WTC11 (cell line): ENCODE measurements around the gene PAX4. TPM values are rescaled to one million over a fixed set of nuclear protein-coding genes. Genes with fewer than 3 reads are reported as not detected.

Source experiments
- ATAC-seq: fragments of 200-7000 bp; cut with Tn5 transposase; 2 replicates; pipeline ENCODE4 v1.10.0; 2021; ENCODE audit warnings: mild to moderate bottlenecking, moderate library complexity
- CTCF ChIA-PET: fragments of 300-600 bp; sonication (Branson Sonifier 250); formaldehyde crosslinking; loops from one replicate; lab custom pipeline; 2021; ENCODE audit warnings: antibody characterized with exemption; lab: Charles Lee
- POLR2A ChIA-PET: fragments of 350-600 bp; sonication (Branson Sonifier 250); formaldehyde crosslinking; loops from one replicate; lab custom pipeline; 2021; ENCODE audit warnings: antibody characterized with exemption; lab: Charles Lee
- DNase-seq: peaks from one replicate; pipeline ENCODE4 v3.0.0; 2021; ENCODE audit warnings: low spot score
- H3K27ac Mint-ChIP-seq: 2 replicates; pipeline ENCODE4 v1.8.0; 2021; ENCODE audit warnings: mixed read lengths
- H3K27me3 Mint-ChIP-seq: 2 replicates; pipeline ENCODE4 v1.8.0; 2021; ENCODE audit warnings: low read depth, mild to moderate bottlenecking, moderate library complexity, mixed read lengths
- H3K36me3 Mint-ChIP-seq: 2 replicates; pipeline ENCODE4 v1.8.0; 2021; ENCODE audit warnings: mixed read lengths
- H3K4me1 Mint-ChIP-seq: 2 replicates; pipeline ENCODE4 v1.8.0; 2022; ENCODE audit warnings: mixed read lengths
- H3K4me3 Mint-ChIP-seq: 2 replicates; pipeline ENCODE4 v1.8.0; 2021; ENCODE audit warnings: mild to moderate bottlenecking, moderate library complexity, mixed read lengths
- H3K9me3 Mint-ChIP-seq: 2 replicates; pipeline ENCODE4 v1.8.0; 2021; ENCODE audit warnings: mixed read lengths
- ARID4B ChIP-seq: sonication (generic); formaldehyde crosslinking; IDR thresholded peaks from 2 replicates; pipeline ENCODE4 v1.8.0; 2023; ENCODE audit warnings: missing genetic modification reagents, mild to moderate bottlenecking, borderline replicate concordance
- ATF2 ChIP-seq: sonication (generic); formaldehyde crosslinking; IDR thresholded peaks from 2 replicates; pipeline ENCODE4 v1.8.1; 2022; ENCODE audit warnings: low read depth, missing genetic modification reagents, borderline replicate concordance
- E2F1 ChIP-seq: sonication (generic); formaldehyde crosslinking; IDR thresholded peaks from 2 replicates; pipeline ENCODE4 v1.8.0; 2022; ENCODE audit warnings: mild to moderate bottlenecking, missing genetic modification reagents
- FOXP1 ChIP-seq: sonication (generic); formaldehyde crosslinking; IDR thresholded peaks from 2 replicates; pipeline ENCODE4 v1.8.0; 2022; ENCODE audit warnings: missing genetic modification reagents, mild to moderate bottlenecking, moderate library complexity, borderline replicate concordance
- HMGA2 ChIP-seq: fragments of 250-450 bp; sonication (Bioruptor Pico); IDR thresholded peaks from 2 replicates; pipeline ENCODE4 v1.4.0; 2021; ENCODE audit warnings: mild to moderate bottlenecking, moderate library complexity
- JAZF1 ChIP-seq: fragments of 250-450 bp; sonication (Bioruptor Pico); IDR thresholded peaks from 2 replicates; pipeline ENCODE4 v1.9.0; 2021; ENCODE audit warnings: moderate library complexity, mild to moderate bottlenecking, inconsistent platforms
- PRRX2 ChIP-seq: fragments of 250-450 bp; sonication (Bioruptor Pico); IDR thresholded peaks from 2 replicates; pipeline ENCODE4 v1.8.0; 2021; ENCODE audit warnings: mild to moderate bottlenecking
- USF2 ChIP-seq: sonication (generic); formaldehyde crosslinking; IDR thresholded peaks from 2 replicates; pipeline ENCODE4 v1.8.1; 2023; ENCODE audit warnings: mild to moderate bottlenecking, missing genetic modification reagents, moderate library complexity
- ZBTB43 ChIP-seq: sonication (generic); formaldehyde crosslinking; IDR thresholded peaks from 2 replicates; pipeline ENCODE4 v1.8.1; 2023; ENCODE audit warnings: mild to moderate bottlenecking, missing genetic modification reagents
- ZMAT4 ChIP-seq: fragments of 250-450 bp; sonication (Bioruptor Pico); IDR thresholded peaks from 2 replicates; pipeline ENCODE4 v1.9.0; 2021; ENCODE audit warnings: mild to moderate bottlenecking
- ZNF138 ChIP-seq: sonication (generic); formaldehyde crosslinking; conservative IDR thresholded peaks from 2 replicates; pipeline ENCODE4 v1.8.1; 2022; ENCODE audit warnings: mild to moderate bottlenecking, moderate library complexity, missing genetic modification reagents
- ZNF425 ChIP-seq: fragments of 250-450 bp; sonication (Bioruptor Pico); conservative IDR thresholded peaks from 2 replicates; pipeline ENCODE4 v1.9.0; 2021; ENCODE audit warnings: mild to moderate bottlenecking
- ZNF532 ChIP-seq: fragments of 250-450 bp; sonication (Bioruptor Pico); IDR thresholded peaks from 2 replicates; pipeline ENCODE4 v1.9.0; 2021; ENCODE audit warnings: mild to moderate bottlenecking, borderline replicate concordance
- total RNA-seq: library from RNA; stranded (reverse); gene quantifications from 3 replicates; pipeline ENCODE4 v1.2.3, GENCODE V29; 2021

The PAX4 gene
- total RNA-seq, 1 experiment from 2014 or later, result not detected

GRCh38 chr7:127582361-127582760, 35.6 kb downstream of the PAX4 start:
- Mint-ChIP-seq H3K36me3 (peaks cover 19% of the 10 kb centered on the region), H3K4me3 (no peak overlapping the region), H3K9me3 (no peaks in the 10 kb centered on the region)
- POLR2A ChIA-PET, result interaction anchor here (0.8 kb wide), 1 partner anchor 102 kb away, joined by 3 read pairs; no protein-coding TSS in a partner anchor
- ATAC-seq (no peak), DNase-seq (no peak)
- CTCF ChIA-PET, result interaction anchor here (1.0 kb wide), 1 partner anchor 77 kb away, joined by 4 read pairs; no protein-coding TSS in a partner anchor
- no peak for TF ChIP-seq E2F1 (CRISPR knock-in tag)
- TF ChIP-seq FOXP1, result no peak
- no peak for TF ChIP-seq ZBTB43 (CRISPR knock-in tag)
- no peak for TF ChIP-seq ZNF138 (CRISPR knock-in tag)
- no peak for TF ChIP-seq HMGA2 (CRISPR knock-in tag)
- no peak for TF ChIP-seq ATF2 (CRISPR knock-in tag)
- TF ChIP-seq USF2 (CRISPR knock-in tag), result no peak
- no peak for TF ChIP-seq ZNF425 (CRISPR knock-in tag)
- TF ChIP-seq ZMAT4, result no peak
- no peak for TF ChIP-seq ZNF532 (CRISPR knock-in tag)
- no peak for TF ChIP-seq ARID4B
- TF ChIP-seq JAZF1 (CRISPR knock-in tag), result no peak
- TF ChIP-seq PRRX2 (CRISPR knock-in tag), result no peak
- TF ChIP-seq, all 79 proteins: peak for 0
- H3K4me1 Mint-ChIP-seq, result peaks cover 22% of the 10 kb centered on the region
- peaks cover 19% of the 10 kb centered on the region for H3K27me3 Mint-ChIP-seq
- H3K27ac Mint-ChIP-seq, result no peak overlapping the region
